Neuronal stem cell (in vitro differentiated cells): ENCODE results near the gene LRRC26.

Experiments
- DNase-seq: peaks from one replicate; pipeline ENCODE4 v3.0.0-alpha.2; 2013; ENCODE audit warnings: low spot score
- H2AFZ ChIP-seq: one replicate; pipeline ENCODE4 v1.6.1; 2013; ENCODE audit warnings: mild to moderate bottlenecking, low read length, inconsistent platforms
- H2AK5ac ChIP-seq: 2 replicates; pipeline ENCODE4 v1.6.1; 2013; ENCODE audit warnings: low read depth, mild to moderate bottlenecking, inconsistent platforms, low read length, moderate library complexity, mixed read lengths
- H2BK120ac ChIP-seq: 2 replicates; pipeline ENCODE4 v1.6.1; 2013; ENCODE audit warnings: low read depth, mild to moderate bottlenecking, inconsistent platforms, low read length, moderate library complexity, mixed read lengths
- H2BK12ac ChIP-seq: one replicate; pipeline ENCODE4 v1.6.1; 2013; ENCODE audit warnings: low read length, inconsistent platforms
- H2BK15ac ChIP-seq: 2 replicates; pipeline ENCODE4 v1.6.1; 2013; ENCODE audit warnings: mild to moderate bottlenecking, low read length, inconsistent platforms, mixed read lengths
- H2BK5ac ChIP-seq: one replicate; pipeline ENCODE4 v1.6.1; 2013; ENCODE audit warnings: inconsistent platforms, mild to moderate bottlenecking, low read length, moderate library complexity
- H3K14ac ChIP-seq: one replicate; pipeline ENCODE4 v1.6.1; 2013; ENCODE audit warnings: low read length, inconsistent platforms
- H3K18ac ChIP-seq: 2 replicates; pipeline ENCODE4 v1.6.1; 2013; ENCODE audit warnings: low read length, inconsistent platforms
- H3K23ac ChIP-seq: 2 replicates; pipeline ENCODE4 v1.6.1; 2013; ENCODE audit warnings: low read depth, mild to moderate bottlenecking, mixed read lengths, low read length, inconsistent platforms; ENCODE audit not compliant: poor library complexity
- H3K27ac ChIP-seq: replicated peaks from 3 replicates; pipeline ENCODE4 v1.5.1; 2013; ENCODE audit warnings: low read length, inconsistent platforms
- H3K27me3 ChIP-seq, 3 experiments: 2 replicates each; pipeline ENCODE4 v1.6.1; 2013; ENCODE audit warnings: low read length in 3 of 3, mild to moderate bottlenecking in 2 of 3, inconsistent platforms in 1 of 3, low read depth in 1 of 3, mixed read lengths in 1 of 3, moderate library complexity in 1 of 3; ENCODE audit not compliant: control insufficient read depth in 3 of 3, insufficient read depth in 3 of 3
- H3K36me3 ChIP-seq, 2 donors: replicated peaks in 1 of 2; 2 replicates each; pipeline ENCODE4 v1.6.1; 2013; ENCODE audit warnings: low read length in 2 of 2; ENCODE audit not compliant: control insufficient read depth in 2 of 2, insufficient read depth in 2 of 2
- H3K4ac ChIP-seq: 2 replicates; pipeline ENCODE4 v1.6.1; 2013; ENCODE audit warnings: inconsistent platforms, mild to moderate bottlenecking, low read length, moderate library complexity
- H3K4me1 ChIP-seq, 2 donors: 1 replicate in 1 of 2; 2 replicates in 1 of 2; pipeline ENCODE4 v1.6.1; 2013; ENCODE audit warnings: low read length in 2 of 2, low read depth in 1 of 2; ENCODE audit not compliant: control insufficient read depth in 2 of 2, insufficient read depth in 1 of 2
- H3K4me2 ChIP-seq: one replicate; pipeline ENCODE4 v1.6.1; 2013; ENCODE audit warnings: mild to moderate bottlenecking, low read length, inconsistent platforms; ENCODE audit not compliant: insufficient read depth, poor library complexity, severe bottlenecking
- H3K4me3 ChIP-seq, 2 donors: 2 replicates each; pipeline ENCODE4 v1.5.1; 2013; ENCODE audit warnings: low read length in 2 of 2, mild to moderate bottlenecking in 2 of 2, inconsistent platforms in 1 of 2, moderate library complexity in 1 of 2
- H3K79me1 ChIP-seq: one replicate; pipeline ENCODE4 v1.6.1; 2013; ENCODE audit warnings: low read depth, mild to moderate bottlenecking, inconsistent platforms, low read length, moderate library complexity
- H3K9ac ChIP-seq: one replicate; pipeline ENCODE4 v1.6.1; 2013; ENCODE audit warnings: mild to moderate bottlenecking, low read depth, low read length, inconsistent platforms; ENCODE audit not compliant: poor library complexity
- H3K9me3 ChIP-seq, 2 donors: replicated peaks in 1 of 2; 2 replicates each; pipeline versions ENCODE3 to v1.6.1; 2013; ENCODE audit warnings: low read length in 2 of 2, mild to moderate bottlenecking in 2 of 2, inconsistent platforms in 1 of 2, low read depth in 1 of 2, mixed read lengths in 1 of 2, moderate library complexity in 1 of 2; ENCODE audit not compliant: control insufficient read depth in 2 of 2, insufficient read depth in 1 of 2
- H4K8ac ChIP-seq: one replicate; pipeline ENCODE4 v1.6.1; 2013; ENCODE audit warnings: low read depth, mild to moderate bottlenecking, inconsistent platforms, low read length, moderate library complexity
- H4K91ac ChIP-seq: one replicate; pipeline ENCODE4 v1.6.1; 2013; ENCODE audit warnings: low read length, low read depth, mild to moderate bottlenecking, inconsistent platforms; ENCODE audit not compliant: poor library complexity
- WGBS, 2 donors: extraction: QIAGEN DNeasy Blood & Tissue Kit; methylation state at CpG; one replicate each; pipeline ENCODE4 v1.1.7; 2013; ENCODE audit warnings: missing lambda C conversion rate in 2 of 2, mixed read lengths in 1 of 2; ENCODE audit not compliant: insufficient read length in 2 of 2, insufficient replicate concordance in 1 of 2; ENCODE audit errors: extremely low coverage in 2 of 2; 5-methylcytosine and 5-hydroxymethylcytosine counted together

The LRRC26 gene

DNA sequence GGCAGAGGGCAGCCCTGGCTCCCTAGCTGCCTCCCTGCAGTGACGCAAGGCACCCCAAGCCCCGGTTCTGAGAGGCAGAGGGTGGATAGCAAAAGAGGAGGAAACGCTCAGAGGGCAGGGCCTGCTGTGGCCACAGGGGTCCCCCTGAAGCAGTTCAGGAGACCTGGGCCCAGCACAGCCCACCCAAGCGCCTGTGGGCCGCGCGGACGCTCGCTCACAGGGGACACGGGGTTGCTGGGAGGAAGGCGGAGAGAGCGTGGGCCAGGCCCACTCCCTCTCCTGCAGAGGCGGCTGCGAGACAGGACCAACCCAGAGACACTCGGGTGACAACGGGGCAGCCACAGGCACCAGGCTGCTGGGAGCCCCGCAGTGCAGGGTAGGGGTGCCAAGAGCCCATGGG lies 9.9 kb upstream of the LRRC26 start:
- H3K4ac ChIP-seq = no peak overlapping the region

DNA sequence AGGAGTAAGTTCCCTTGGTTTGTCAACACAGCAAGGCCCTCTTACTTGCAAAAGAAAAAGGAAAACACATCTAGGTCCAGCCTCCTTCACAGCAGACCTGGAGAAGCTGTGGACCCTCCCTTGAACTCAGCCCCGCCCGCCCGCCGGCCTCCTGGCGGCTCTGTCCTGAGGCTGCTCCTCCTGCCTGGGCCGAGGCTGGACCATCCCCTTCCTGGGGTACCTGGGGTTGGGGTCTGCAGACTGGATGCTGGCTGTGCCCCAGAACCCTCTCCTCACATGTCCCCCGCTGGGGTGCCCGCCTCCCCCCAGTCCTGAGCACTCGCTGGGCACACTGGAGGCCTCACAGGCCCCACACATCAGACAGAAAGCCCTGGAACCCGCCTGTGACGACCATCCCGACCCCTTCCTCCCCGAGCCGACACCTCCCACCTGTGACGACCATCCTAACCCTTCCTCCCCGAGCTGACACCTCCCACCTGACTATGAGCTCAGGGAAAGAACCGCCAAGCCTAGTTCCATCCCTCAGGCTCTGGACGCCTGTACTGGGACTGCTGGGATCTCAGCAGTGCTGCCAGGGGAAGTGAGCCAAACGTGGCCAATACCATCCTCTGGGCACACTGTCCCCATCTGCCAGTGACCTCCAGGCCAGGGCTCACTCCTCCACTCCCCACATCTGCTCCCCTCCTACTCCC lies 9.2 kb upstream of the LRRC26 start:
- Histone ChIP-seq H3K9me3 (no peaks in the 10 kb centered on the region), H2BK12ac (no peak overlapping the region), H3K4ac (no peak overlapping the region), H3K18ac (no peak overlapping the region), H3K79me1 (peaks cover 8% of the 10 kb centered on the region), H4K91ac (no peak overlapping the region), H2AK5ac (no peak overlapping the region), H3K23ac (no peak overlapping the region), H4K8ac (no peak overlapping the region), H2BK5ac (no peak overlapping the region), H3K4me3 (peak overlapping the region in 1 of 2 donors; percentile 42), H2BK120ac (no peak overlapping the region), H2BK15ac (no peak overlapping the region), H3K14ac (no peak overlapping the region), H3K27me3 (peaks cover 0 to 6% (median 1%) of the 10 kb centered on the region in 3 experiments), H3K27ac (no peak overlapping the region), H3K4me2 (no peak overlapping the region), H3K36me3 (peaks cover 29 to 55% of the 10 kb centered on the region in 2 donors), H3K9ac (no peak overlapping the region), H3K4me1 (peaks cover 0 to 5% of the 10 kb centered on the region in 2 donors), H2AFZ (no peak overlapping the region)
- no CpG with 5 or more reads among the region's 19 CpGs for WGBS, 2 donors
- no peak for DNase-seq

More for the DNA sequence above, 9.9 kb upstream of the LRRC26 start:
- no peak for DNase-seq
- Histone ChIP-seq H3K36me3 (peaks cover 29 to 61% of the 10 kb centered on the region in 2 donors), H3K4me2 (no peak overlapping the region), H3K27me3 (peaks cover 0 to 4% (median 0%) of the 10 kb centered on the region in 3 experiments), H3K27ac (no peak overlapping the region), H3K23ac (no peak overlapping the region), H3K9me3 (no peaks in the 10 kb centered on the region), H4K91ac (no peak overlapping the region), H2BK12ac (no peak overlapping the region), H2AK5ac (no peak overlapping the region), H2AFZ (no peak overlapping the region), H3K18ac (no peak overlapping the region), H3K4me1 (peaks cover 0 to 5% of the 10 kb centered on the region in 2 donors), H3K4me3 (no peak overlapping the region), H3K79me1 (peaks cover 8% of the 10 kb centered on the region), H3K14ac (no peak overlapping the region), H2BK5ac (no peak overlapping the region), H2BK120ac (no peak overlapping the region), H3K9ac (no peak overlapping the region), H4K8ac (no peak overlapping the region), H2BK15ac (no peak overlapping the region)
- no CpG with 5 or more reads among the region's 17 CpGs for WGBS, 2 donors

GRCh38 chr9:137178201-137178938 lies 8.5 kb upstream of the LRRC26 start:
- WGBS, 2 donors = no CpG with 5 or more reads among the region's 23 CpGs
- Histone ChIP-seq H2BK5ac (no peak overlapping the region), H4K8ac (no peak overlapping the region), H3K18ac (no peak overlapping the region), H3K36me3 (peaks cover 23 to 48% of the 10 kb centered on the region in 2 donors), H3K27me3 (peaks cover 0 to 8% (median 7%) of the 10 kb centered on the region in 3 experiments), H2BK12ac (no peak overlapping the region), H3K9me3 (no peaks in the 10 kb centered on the region), H3K23ac (no peak overlapping the region), H3K79me1 (peaks cover 8% of the 10 kb centered on the region), H4K91ac (no peak overlapping the region), H3K27ac (no peak overlapping the region), H3K4ac (no peak overlapping the region), H2AFZ (no peak overlapping the region), H2BK15ac (no peak overlapping the region), H2BK120ac (no peak overlapping the region), H3K14ac (no peak overlapping the region), H3K4me2 (peak overlapping the region; percentile 2), H2AK5ac (no peak overlapping the region), H3K9ac (no peak overlapping the region), H3K4me1 (peaks cover 0 to 5% of the 10 kb centered on the region in 2 donors), H3K4me3 (no peak overlapping the region)
- DNase-seq = no peak
